HG02885 (cell line): ENCODE measurements around the gene RAB3IL1.

Experiments used
- ATAC-seq: cut with Tn5 transposase; IDR thresholded peaks from one replicate; pipeline ENCODE4 v1.9.1; 2021; ENCODE audit warnings: mild to moderate bottlenecking; ENCODE audit not compliant: unreplicated experiment, poor library complexity

The RAB3IL1 gene

DNA sequence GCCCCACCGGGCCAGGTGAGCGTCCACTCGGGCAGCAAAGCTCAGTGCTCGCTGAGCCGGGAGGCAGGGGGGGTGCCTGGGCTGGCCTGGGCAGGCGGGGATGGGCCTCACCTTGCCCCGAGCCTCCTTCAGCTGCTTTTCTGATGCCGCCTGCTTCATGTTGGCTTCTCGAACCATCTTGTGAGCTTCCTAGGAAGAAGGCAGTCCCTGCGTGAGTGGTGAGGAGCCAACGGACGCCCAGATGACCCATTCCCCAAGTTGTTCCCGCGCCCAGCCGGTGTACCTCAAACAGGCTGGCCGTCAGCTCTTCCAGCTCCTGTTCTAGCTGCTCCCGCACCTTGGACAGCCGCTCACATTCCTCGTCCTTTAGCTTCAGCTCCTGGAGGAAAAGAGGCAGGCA, 10.1 kb downstream of the RAB3IL1 start:
- ATAC-seq, result no peak

DNA sequence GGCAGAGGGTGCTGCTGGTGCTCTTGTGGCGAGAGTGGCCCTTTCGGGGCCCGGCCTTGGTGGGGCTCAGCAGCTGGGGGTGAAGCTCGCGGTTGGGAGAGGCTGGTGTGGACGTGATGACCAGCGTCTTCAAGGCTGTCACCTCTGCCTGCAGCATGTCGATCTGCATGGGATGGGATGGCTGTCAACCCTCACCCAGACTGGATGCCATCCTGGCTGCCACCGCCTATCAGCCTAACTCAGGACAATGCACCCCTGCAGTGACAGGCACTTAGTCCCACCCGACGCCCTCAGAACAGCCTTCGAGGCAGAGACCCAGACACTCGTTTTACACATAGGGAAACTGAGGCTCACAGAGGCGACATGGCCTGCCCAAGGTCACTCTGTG, 10.8 kb downstream of the RAB3IL1 start:
- ATAC-seq, result no peak

DNA sequence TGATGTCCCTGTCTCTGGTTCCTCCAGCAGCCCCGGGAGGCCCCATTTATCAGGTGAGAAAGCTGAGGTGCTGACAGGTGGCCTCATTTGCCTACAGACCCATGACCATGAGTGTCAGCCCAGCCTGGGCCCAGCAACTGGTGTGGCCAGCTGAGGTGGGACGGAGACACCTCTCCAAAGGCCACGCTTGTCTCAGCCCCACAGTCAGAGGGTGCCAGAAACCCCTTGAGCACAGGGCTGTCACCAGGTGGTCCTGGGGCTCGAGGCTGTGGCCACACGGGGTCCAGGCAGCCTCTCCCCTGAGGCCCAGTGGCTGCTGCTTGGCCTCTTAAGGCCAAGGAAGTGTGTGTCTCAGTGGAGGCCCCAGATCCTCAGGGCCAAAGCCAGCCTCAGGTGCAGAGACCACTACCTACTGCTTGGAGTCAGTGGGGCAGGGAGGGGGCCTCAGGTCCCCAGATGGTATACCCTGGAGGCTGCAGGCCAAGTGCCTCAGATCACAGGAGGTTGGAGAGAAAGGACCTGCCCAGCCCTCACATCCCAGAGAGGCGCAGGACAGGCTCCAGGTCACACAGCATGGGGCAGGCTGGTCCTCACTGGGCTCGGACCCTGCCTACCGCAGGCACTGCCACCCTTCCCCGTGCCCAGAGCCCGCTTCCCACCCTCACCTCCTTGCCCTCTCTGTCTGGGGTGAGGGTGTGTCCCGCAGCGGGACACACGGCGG, 11.4 kb downstream of the RAB3IL1 start:
- no peak for ATAC-seq

DNA sequence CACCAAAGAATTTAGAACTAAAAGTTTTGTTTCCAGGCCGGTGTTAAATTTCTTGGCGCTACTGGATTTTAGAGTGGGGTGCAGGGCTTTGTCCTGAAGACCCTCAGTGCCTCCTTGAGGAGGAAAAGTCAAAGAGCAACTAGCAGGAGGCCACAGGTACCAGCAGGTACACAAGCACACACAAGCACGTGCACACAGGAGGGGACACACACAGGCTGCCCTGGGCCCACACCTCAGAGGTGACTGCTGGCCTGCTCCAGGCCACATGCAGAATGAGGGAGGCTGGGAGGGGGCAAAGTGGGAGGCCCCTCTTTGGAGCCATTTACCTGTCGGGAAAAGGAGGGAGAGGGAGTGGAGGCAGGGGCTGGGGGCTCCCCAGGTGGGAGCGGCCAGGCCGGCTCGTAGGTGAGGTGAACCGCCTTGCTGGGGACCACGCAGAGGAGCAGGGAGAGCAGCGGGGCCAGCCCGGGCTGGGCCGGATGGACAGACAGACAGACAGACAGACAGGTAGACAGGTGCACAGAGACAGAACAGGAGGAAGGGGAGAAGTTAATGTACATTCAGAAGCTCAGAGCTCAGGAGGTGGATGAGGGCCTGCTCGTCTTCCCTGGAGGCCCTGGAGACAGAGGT, 12.2 kb downstream of the RAB3IL1 start:
- no peak for ATAC-seq

DNA sequence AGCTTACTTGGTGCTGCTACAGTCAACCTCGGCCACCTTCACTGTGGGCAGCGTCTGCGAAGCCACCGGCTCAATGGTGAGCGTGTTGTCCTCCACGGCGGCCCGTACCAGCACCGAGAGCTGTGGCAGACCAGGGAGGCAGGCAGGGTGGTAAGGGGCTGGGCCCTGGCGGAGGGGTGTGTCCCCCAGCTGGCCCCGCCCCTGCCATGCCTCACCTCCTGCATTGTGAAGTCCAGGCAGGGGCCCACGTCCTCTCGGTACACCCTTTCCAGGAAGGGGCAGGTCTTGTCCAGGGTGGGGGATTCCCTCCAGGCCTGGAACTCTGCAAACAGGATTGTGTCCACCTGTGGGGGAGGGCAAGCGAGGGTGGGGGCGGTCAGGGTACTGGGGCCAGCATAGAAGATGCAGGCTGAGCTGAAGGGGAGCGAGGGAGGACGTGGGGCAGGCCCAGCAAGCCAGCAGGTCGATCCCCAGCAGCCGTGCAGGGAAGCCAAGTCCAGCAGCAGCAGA, 12.8 kb downstream of the RAB3IL1 start:
- no peak for ATAC-seq

DNA sequence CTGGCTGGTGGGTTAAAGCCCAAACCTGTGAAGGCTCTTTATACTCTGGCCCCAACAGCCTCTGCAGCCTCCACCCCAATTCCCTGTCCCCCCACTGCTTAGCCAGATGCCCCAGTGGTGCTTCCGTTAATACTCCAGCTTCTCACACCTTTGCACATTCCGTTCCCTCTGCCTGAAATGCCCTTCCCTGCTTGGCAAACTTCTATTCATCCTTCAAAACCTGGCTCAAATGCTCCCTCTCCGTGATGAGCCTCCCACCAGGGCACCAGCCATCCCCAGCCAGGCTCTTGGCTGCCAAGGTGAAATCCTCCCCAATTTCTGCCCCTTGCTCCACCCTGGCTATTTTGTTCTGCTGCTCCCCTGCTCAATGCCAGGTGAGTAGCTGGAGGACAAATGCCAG, 13.5 kb downstream of the RAB3IL1 start:
- ATAC-seq, result no peak

DNA sequence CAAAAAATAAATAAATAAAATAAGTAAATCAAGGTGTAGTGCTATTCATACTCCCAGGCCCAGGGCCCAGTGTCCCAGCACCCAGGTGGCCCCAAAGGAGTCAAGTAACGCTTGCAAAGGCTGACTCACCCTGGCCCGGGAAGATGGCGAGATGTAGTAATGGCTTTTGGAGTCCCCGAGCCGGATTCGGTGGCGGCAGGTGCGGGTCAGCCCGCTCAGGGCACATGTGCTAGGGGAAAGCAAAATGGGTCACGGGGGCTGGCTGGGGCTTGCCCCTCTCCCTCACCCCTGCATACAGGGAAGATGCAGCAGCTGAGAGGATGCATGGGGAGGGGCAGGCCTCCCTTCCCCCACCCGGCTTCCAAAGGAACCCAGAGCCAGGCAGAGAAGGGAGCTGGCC, 15.1 kb downstream of the RAB3IL1 start:
- no peak for ATAC-seq

DNA sequence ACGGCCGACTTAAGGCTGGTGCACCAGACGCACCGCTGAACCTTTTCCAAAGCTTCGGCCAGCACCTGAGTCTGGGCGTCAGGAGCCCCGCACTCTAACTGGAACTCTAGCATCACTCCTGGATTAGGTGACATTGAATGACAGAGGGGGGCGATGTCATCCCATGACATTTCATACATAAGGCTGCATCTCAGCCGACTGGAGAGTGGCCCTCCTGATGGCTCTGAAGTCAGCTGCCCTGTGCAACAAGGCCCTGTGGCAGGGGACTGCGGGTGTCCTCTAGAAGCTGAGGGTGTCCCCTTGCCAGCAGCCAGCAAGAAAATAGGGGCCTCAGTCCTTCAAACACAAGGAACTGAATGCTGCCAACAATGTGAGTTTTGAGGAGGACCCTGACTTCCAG, 16.0 kb downstream of the RAB3IL1 start:
- no peak for ATAC-seq

DNA sequence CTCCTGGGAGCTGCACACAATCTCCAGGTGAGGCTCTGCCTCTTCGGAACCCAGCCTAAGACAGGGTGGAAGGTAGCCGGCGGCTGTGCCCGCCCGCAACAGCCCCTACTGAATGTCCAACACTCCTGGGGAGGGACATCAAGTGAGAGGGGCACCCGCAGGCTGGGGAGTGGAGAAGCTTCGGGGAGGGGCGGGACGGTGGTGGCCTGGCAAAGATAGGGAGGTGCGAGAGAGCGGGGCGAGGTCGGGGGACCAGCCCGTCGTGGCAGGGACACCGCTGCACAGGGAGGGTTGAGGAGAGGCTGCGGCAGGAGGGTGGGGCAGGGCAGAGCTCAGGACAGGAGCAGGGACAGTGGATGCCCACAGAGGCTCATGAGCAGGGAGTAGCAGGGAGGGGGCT, 17.1 kb downstream of the RAB3IL1 start:
- no peak for ATAC-seq

DNA sequence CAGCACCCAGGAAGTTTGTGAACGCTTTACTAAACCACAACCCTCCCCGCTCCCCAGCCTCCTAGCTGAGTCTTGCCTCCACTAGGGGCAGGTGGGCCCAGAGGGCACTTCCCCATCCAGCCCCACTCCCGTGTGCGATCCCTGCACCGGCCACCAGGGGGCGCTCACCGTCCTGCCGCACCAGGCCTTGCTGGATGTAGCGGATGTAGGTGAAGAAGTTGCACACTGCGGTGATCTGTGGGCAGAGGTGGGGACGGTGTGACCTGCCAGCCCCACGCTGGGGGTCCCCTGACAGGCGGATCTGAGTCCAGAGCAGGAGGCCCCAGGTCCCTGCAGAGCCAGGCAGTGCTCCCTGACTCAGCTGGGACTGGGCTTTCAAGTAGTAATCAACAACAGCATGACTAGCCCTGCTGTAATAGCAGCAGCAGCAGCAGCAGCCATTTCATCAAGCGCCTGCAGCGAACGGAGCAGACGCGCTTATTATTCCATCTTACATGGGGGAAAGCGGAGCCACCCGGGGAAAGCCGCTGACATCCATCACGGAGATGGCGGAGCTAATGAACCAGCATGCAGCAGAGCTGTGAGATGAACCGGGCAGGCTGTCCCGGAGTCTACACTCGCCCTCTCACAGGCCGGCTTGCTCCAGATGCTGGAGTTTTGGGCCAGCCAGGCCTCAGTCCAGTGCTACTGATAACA, 18.1 kb downstream of the RAB3IL1 start:
- ATAC-seq, result peak; percentile 72

DNA sequence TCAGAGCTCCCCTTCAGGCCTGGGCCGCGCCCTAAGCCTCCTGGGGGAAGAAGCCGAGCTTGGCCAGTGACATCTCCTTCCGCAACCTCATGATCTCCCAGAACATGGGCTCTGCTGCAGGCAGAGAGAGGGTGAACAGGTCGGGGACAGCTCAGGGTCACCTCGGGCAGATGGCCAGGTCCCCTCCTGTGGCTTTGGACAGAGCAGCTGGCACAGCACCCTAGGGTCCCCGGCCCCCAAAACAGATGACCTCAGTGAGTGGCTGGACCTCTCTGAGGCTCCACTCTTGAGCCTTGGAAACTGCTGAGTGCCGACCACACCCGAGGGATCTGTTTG, 19.2 kb downstream of the RAB3IL1 start:
- ATAC-seq, result no peak

DNA sequence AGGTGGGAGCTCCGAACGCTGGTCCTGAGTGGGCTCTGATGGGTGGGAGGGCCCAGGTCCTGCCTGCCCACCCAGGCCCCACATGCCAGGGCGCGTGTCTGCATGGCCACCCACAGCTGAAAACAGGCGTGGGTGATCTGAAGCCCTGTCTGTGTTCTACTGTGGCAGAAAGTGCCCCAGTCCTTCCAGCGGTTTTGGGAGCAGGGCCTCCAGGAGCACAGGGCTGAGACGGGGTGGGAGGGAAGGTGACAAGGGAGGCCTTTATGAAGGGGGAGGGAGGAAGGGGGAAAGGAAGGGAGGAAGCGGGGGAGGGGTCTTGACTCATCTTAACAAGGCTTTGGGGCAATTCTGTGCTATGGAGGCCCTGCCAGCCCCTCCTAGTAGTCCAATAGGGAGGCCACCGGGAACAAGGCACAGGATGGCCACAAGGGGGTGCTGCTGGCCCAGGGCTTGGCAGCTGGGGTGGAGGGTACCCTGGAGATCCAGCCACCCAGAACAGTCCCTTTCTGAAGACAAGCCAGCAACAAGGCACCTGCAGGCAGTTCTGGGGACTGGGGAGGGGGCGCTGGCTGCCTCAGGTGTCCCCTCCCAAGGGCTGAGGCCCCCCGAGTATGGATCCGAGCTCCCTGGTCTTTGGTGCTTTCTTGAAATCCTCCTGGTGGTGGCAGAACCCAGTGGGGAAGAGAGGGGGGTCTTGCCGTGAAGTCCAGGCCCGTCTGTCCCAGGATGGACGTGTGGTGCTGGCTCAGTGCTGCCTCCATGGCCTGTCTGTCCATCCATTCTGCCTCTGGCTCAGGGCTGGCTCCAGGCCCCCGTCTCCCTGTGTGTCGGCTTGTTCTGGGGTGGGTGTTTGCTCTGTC, 19.7 kb downstream of the RAB3IL1 start:
- peak; percentile 40 for ATAC-seq

DNA sequence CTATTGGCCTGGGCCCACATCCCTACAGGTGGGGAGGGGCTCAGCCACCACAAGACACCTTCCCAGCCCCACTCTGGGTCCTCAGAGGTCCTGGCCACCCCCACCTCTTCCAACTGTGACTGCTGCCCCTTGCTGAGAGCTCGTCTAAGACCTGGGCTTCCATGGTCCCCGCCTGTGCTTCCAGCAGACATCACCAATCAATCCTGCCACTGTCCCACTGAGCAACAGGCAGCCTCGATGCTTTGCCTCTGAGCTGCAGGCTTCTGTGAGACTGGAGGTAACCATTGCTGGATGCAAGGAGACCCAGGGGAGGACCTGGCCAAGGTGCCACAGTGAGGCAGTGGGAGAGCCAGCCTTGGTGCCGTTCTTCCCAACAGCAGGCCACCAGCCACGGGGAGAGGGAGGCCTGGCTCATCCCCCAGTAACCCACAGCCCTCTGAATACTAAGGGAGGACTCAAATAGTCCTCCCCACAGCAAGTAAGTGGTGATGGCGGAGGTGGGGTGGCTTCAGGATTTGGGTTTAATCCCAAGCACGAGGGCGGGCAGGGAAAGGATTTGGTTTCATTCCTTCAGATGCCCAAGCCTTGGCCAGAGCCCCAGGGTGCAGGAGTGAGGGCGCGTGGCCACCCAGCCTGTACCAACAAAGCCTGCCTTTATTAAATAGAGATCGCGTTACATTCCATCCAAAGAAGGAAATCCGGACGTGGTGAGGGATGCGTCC, 20.5 kb downstream of the RAB3IL1 start:
- no peak for ATAC-seq

DNA sequence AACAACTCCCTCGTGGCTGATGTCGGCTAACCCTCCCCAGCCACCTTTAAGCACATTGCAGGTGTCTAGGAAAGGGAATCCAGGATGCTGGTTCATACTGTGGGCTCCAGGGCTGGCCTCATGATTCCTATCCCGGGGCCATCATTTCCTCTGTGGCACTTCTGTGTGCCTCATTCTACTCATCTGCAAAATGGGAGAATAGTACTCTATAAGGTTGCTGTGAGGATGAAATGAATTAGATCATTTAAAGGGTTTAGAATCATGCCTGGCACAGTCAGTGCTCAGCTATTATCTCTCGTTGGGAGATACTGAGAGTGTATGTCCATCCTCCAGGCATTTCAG, 21.7 kb downstream of the RAB3IL1 start:
- no peak for ATAC-seq

DNA sequence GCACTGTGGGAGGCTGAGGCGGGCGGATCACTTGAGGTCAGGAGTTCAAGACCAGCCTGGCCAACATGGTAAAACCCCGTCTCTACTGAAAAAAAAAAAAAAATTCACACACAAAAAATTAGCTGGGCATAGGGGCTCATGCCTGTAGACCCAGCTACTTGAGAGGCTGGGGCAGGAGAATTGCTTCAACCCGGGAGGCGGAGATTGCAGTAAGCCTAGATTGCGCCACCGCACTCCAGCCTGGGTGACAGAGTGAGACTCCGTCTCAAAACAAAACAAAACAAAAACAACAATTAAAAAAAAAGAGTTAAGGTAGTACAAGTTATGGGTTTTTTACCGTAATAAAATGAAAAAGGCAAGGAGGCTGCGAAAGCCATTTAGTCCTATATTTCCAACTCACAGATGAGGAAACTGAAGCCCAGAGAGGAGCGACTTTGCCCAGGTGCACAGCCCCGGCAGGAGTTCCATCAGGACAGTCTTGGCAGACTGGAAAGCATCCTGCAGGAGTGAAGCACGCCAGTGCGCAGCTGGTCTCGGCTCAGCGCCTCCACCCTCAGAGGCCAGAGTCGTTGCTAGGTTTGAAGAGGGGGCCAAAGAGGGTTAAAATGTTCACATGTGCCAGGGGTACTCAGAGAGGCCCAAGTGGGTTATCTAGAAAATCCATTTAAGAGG, 22.2 kb downstream of the RAB3IL1 start:
- no peak for ATAC-seq

DNA sequence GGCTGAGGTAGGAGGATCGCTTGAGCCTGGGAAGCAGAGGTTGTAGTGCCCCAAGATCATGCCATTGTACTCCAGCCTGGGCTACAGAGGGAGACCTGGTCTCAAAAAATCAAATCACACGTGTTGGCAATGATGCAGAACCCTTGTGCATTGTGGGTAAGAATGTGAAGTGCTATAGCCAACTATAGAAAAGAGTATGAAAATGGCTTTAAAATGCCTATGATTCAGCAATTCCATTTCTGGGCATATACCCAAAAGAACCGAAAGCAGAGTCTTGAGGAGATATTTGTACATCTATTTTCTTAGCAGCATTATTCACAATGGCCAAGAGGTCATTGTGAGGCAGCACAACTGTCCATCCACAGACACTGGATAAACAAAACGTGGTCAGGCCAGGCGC, 23.4 kb downstream of the RAB3IL1 start:
- no peak for ATAC-seq

DNA sequence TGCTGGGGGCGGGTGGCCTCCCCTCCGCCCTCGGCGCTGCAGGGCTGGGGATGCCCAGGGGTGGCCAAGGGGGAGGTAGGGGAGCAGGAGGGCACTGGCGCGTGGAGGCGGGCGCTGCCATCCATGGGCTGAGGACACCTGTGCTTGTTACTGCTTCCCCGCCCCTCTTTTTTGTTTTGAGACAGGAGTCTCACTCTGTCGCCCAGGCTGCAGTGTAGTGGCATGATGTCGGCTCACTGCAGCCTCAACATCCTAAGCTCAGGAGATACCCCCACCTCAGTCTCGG, 25.3 kb downstream of the RAB3IL1 start:
- ATAC-seq, result peak; percentile 30

DNA sequence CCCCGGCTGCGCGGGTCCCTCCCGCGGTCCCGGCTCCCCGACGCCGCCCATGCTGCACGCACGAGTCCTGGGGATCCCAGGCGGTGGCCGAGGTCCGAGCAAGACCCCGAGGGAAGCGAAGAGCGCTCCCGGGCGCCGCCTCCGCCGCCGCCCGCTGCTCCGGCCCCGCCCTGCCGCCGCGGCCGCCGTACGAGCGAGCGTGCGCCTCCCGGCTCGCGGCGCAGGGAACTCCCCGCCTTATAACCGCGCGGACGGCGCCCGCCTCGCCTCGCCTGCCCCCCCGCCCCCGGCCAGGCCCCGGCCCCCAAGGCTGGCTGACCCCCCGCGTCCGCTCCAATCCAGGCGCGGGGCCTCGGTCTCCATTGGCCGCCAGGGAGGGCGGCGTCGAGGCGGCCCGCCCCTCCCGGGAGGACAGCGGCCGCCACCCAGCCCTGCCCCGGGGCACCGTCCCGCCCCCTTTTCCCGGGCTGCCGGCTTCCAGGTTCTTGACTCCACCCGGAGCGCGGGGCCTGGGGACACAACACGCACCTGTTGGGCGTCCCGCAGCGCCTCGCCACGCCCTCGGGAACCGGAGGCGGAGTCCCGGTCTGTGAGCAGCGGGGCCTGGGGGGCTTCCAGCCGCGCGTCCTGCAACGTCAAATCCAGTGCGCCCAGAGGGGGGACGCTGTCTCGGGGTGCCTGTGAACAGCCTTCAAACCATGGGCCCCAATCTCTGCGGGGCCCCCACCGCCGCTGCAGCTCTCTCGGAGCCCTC, 25.9 kb downstream of the RAB3IL1 start, which contains the start of gene FADS3:
Gene FADS3 (minus strand): TSS at position 215 of the 754 bp plus-strand sequence. CDS start 164 bp downstream, at position 51.
- peak; percentile 71 for ATAC-seq
